CMK (cell line): ENCODE measurements around the gene MRPS18B.
A peak's percentile ranks its signal among the peaks of the same experiment; 100 is the strongest.
"Not testable (repeated sequence)": the region's sequence is repeated elsewhere in the genome, so short reads cannot be mapped to it uniquely, and the experiment has no call there.

Source experiments
- DNase-seq: peaks from one replicate; pipeline ENCODE4 v3.0.0-alpha.2; 2010; ENCODE audit warnings: low read depth

MRPS18B gene

GRCh38 chr6:30643656-30644055 is 26.0 kb downstream of the MRPS18B start:
- no peak for DNase-seq

- DNase-seq, result no peak
Measured at GRCh38 chr6:30644769-30645168, 27.1 kb downstream of the MRPS18B start.

GRCh38 chr6:30645989-30646388 is 28.3 kb downstream of the MRPS18B start:
- DNase-seq, result no peak

GRCh38 chr6:30646450-30647241 is 29.0 kb downstream of the MRPS18B start, which contains the start of gene C6orf136:
TSS of gene C6orf136 (plus strand) at chr6:30647133. CDS start at chr6:30647232, 99 bp downstream.
- no peak for DNase-seq

GRCh38 chr6:30647242-30648116 is 29.8 kb downstream of the MRPS18B start:
- DNase-seq, result peak; percentile 75

GRCh38 chr6:30651143-30651542 is 33.5 kb downstream of the MRPS18B start:
- no peak for DNase-seq

GRCh38 chr6:30654798-30655742 is 37.4 kb downstream of the MRPS18B start:
- no peak for DNase-seq

GRCh38 chr6:30655743-30656094 is 38.1 kb downstream of the MRPS18B start:
- DNase-seq, result no peak

GRCh38 chr6:30656513-30656912 is 38.9 kb downstream of the MRPS18B start:
- DNase-seq, result no peak

- no peak for DNase-seq
Measured at GRCh38 chr6:30657454-30657853, 39.8 kb downstream of the MRPS18B start.

- DNase-seq, result not testable (repeated sequence)
Measured at GRCh38 chr6:30657922-30658321, 40.3 kb downstream of the MRPS18B start.

GRCh38 chr6:30664994-30665767 is 47.5 kb downstream of the MRPS18B start:
- no peak for DNase-seq

- DNase-seq, result not testable (repeated sequence)
Measured at GRCh38 chr6:30666300-30666699, 48.7 kb downstream of the MRPS18B start.

- DNase-seq, result no peak
Measured at GRCh38 chr6:30670760-30671527, 53.3 kb downstream of the MRPS18B start.

GRCh38 chr6:30672445-30673253 is 55.0 kb downstream of the MRPS18B start, which contains the start of gene DHX16:
TSS of gene DHX16 (minus strand) at chr6:30673006. CDS start at chr6:30672841, 165 bp downstream.
- DNase-seq, result peak; percentile 95
